ENCODE measurements around the gene ZNF576. TPM values are rescaled to one million over a fixed set of nuclear protein-coding genes. Genes with fewer than 3 reads are reported as not detected.
"Not testable (repeated sequence)": the region's sequence is repeated elsewhere in the genome, so short reads cannot be mapped to it uniquely, and the experiment has no call there.

ZNF576 gene
- total RNA-seq, 2 donors from 2014 or later: 7.9 to 11.1 TPM

- no peak for ATAC-seq
- H3K36me3 Mint-ChIP-seq (ENCODE audit: low read depth): peaks cover 6% of the 10 kb centered on the region
Observed at GRCh38 chr19:43634068-43634467, 37.7 kb downstream of the ZNF576 start.

GRCh38 chr19:43634506-43634871 lies 38.1 kb downstream of the ZNF576 start:
- peaks cover 31% of the 10 kb centered on the region for H3K27me3 Mint-ChIP-seq
- ATAC-seq: no peak
- H3K36me3 Mint-ChIP-seq (ENCODE audit: low read depth): peaks cover 8% of the 10 kb centered on the region
- no peaks in the 10 kb centered on the region for H3K9me3 ChIP-seq (ENCODE audit: control insufficient read depth, low read length, poor library complexity, severe bottlenecking)
- H3K27ac Mint-ChIP-seq: no peak overlapping the region
- H3K4me1 Mint-ChIP-seq: peaks cover 10% of the 10 kb centered on the region
- H3K4me3 Mint-ChIP-seq: no peak overlapping the region
- DNase-seq: no peak

More at GRCh38 chr19:43634068-43634467, 37.7 kb downstream of the ZNF576 start:
- DNase-seq: no peak
- H3K9me3 ChIP-seq (ENCODE audit: control insufficient read depth, low read length, poor library complexity, severe bottlenecking): no peaks in the 10 kb centered on the region
- H3K4me1 Mint-ChIP-seq: peaks cover 8% of the 10 kb centered on the region
- H3K27me3 Mint-ChIP-seq: peaks cover 28% of the 10 kb centered on the region
- no peak overlapping the region for H3K27ac Mint-ChIP-seq
- H3K4me3 Mint-ChIP-seq: no peak overlapping the region

- Mint-ChIP-seq H3K4me3 (no peak overlapping the region), H3K27ac (no peak overlapping the region), H3K36me3 (ENCODE audit: low read depth) (peaks cover 8% of the 10 kb centered on the region), H3K4me1 (peaks cover 10% of the 10 kb centered on the region), H3K27me3 (peaks cover 31% of the 10 kb centered on the region)
- DNase-seq (no peak), ATAC-seq (no peak)
- H3K9me3 ChIP-seq (ENCODE audit: control insufficient read depth, low read length, poor library complexity, severe bottlenecking): no peaks in the 10 kb centered on the region
Observed at GRCh38 chr19:43634872-43635560, 38.6 kb downstream of the ZNF576 start.

- not testable (repeated sequence) for ATAC-seq; DNase-seq; H3K4me3 Mint-ChIP-seq; H3K27ac Mint-ChIP-seq; H3K9me3 ChIP-seq (ENCODE audit: control insufficient read depth, low read length, poor library complexity, severe bottlenecking); H3K36me3 Mint-ChIP-seq (ENCODE audit: low read depth)
- H3K27me3 Mint-ChIP-seq: peaks cover 31% of the 10 kb centered on the region
- peaks cover 12% of the 10 kb centered on the region for H3K4me1 Mint-ChIP-seq
Observed at GRCh38 chr19:43635561-43635940, 39.2 kb downstream of the ZNF576 start.

- H3K27ac Mint-ChIP-seq: no peak overlapping the region
- no peak overlapping the region for H3K4me3 Mint-ChIP-seq
- H3K4me1 Mint-ChIP-seq: peaks cover 14% of the 10 kb centered on the region
- DNase-seq: no peak
- H3K9me3 ChIP-seq (ENCODE audit: control insufficient read depth, low read length, poor library complexity, severe bottlenecking): no peaks in the 10 kb centered on the region
- ATAC-seq: no peak
- H3K36me3 Mint-ChIP-seq (ENCODE audit: low read depth): peaks cover 8% of the 10 kb centered on the region
- peaks cover 32% of the 10 kb centered on the region for H3K27me3 Mint-ChIP-seq
Observed at GRCh38 chr19:43636121-43636683, 39.8 kb downstream of the ZNF576 start.

GRCh38 chr19:43638214-43638994 lies 42.0 kb downstream of the ZNF576 start:
- DNase-seq (no peak), ATAC-seq (no peak)
- H3K9me3 ChIP-seq (ENCODE audit: control insufficient read depth, low read length, poor library complexity, severe bottlenecking): no peaks in the 10 kb centered on the region
- H3K27ac Mint-ChIP-seq: peak overlapping the region; percentile 53
- peaks cover 30% of the 10 kb centered on the region for H3K27me3 Mint-ChIP-seq
- peaks cover 5% of the 10 kb centered on the region for H3K36me3 Mint-ChIP-seq (ENCODE audit: low read depth)
- H3K4me1 Mint-ChIP-seq: peaks cover 16% of the 10 kb centered on the region
- peak overlapping the region; percentile 95 for H3K4me3 Mint-ChIP-seq

- peaks cover 5% of the 10 kb centered on the region for H3K36me3 Mint-ChIP-seq (ENCODE audit: low read depth)
- DNase-seq (no peak), ATAC-seq (no peak)
- H3K4me1 Mint-ChIP-seq: peaks cover 16% of the 10 kb centered on the region
- H3K27me3 Mint-ChIP-seq: peaks cover 30% of the 10 kb centered on the region
- peak overlapping the region; percentile 95 for H3K4me3 Mint-ChIP-seq
- H3K27ac Mint-ChIP-seq: peak overlapping the region; percentile 53
- no peaks in the 10 kb centered on the region for H3K9me3 ChIP-seq (ENCODE audit: control insufficient read depth, low read length, poor library complexity, severe bottlenecking)
Observed at GRCh38 chr19:43638995-43639518, 42.7 kb downstream of the ZNF576 start.

- peaks cover 30% of the 10 kb centered on the region for H3K27me3 Mint-ChIP-seq
- peak; percentile 27 to 63 (median 57) for DNase-seq
- H3K27ac Mint-ChIP-seq: peak within 1 kb of the TSS; percentile 82
- peaks cover 5% of the 10 kb centered on the region for H3K36me3 Mint-ChIP-seq (ENCODE audit: low read depth)
- ATAC-seq: peak; percentile 86
- H3K4me3 Mint-ChIP-seq: peak within 1 kb of the TSS; percentile 95
- peaks cover 16% of the 10 kb centered on the region for H3K4me1 Mint-ChIP-seq
- no peaks in the 10 kb centered on the region for H3K9me3 ChIP-seq (ENCODE audit: control insufficient read depth, low read length, poor library complexity, severe bottlenecking)
Observed at GRCh38 chr19:43639519-43640423, 43.4 kb downstream of the ZNF576 start, which contains the start of gene CADM4. CADM4 (minus strand) TSS chr19:43639850; CDS start chr19:43639790, 60 bp downstream.

- Mint-ChIP-seq H3K27ac (peak overlapping the region; percentile 82), H3K4me3 (peak overlapping the region; percentile 90), H3K4me1 (peaks cover 16% of the 10 kb centered on the region), H3K36me3 (ENCODE audit: low read depth) (peaks cover 5% of the 10 kb centered on the region), H3K27me3 (peaks cover 30% of the 10 kb centered on the region)
- ATAC-seq (no peak), DNase-seq (no peak)
- H3K9me3 ChIP-seq (ENCODE audit: control insufficient read depth, low read length, poor library complexity, severe bottlenecking): no peaks in the 10 kb centered on the region
Observed at GRCh38 chr19:43640424-43640757, 44.0 kb downstream of the ZNF576 start.

GRCh38 chr19:43641333-43641732 lies 44.9 kb downstream of the ZNF576 start:
- Mint-ChIP-seq H3K36me3 (ENCODE audit: low read depth) (peaks cover 5% of the 10 kb centered on the region), H3K4me3 (peak overlapping the region; percentile 90), H3K27ac (peak overlapping the region; percentile 82), H3K27me3 (peaks cover 26% of the 10 kb centered on the region), H3K4me1 (peaks cover 16% of the 10 kb centered on the region)
- no peaks in the 10 kb centered on the region for H3K9me3 ChIP-seq (ENCODE audit: control insufficient read depth, low read length, poor library complexity, severe bottlenecking)
- ATAC-seq: no peak
- DNase-seq: no peak

- no peak for ATAC-seq
- H3K27me3 Mint-ChIP-seq: peaks cover 21% of the 10 kb centered on the region
- DNase-seq: no peak
- no peaks in the 10 kb centered on the region for H3K9me3 ChIP-seq (ENCODE audit: control insufficient read depth, low read length, poor library complexity, severe bottlenecking)
- peaks cover 5% of the 10 kb centered on the region for H3K36me3 Mint-ChIP-seq (ENCODE audit: low read depth)
- H3K4me1 Mint-ChIP-seq: peaks cover 16% of the 10 kb centered on the region
- H3K4me3 Mint-ChIP-seq: no peak overlapping the region
- H3K27ac Mint-ChIP-seq: no peak overlapping the region
Observed at GRCh38 chr19:43642531-43642930, 46.1 kb downstream of the ZNF576 start.

- Mint-ChIP-seq H3K4me3 (no peak overlapping the region), H3K36me3 (ENCODE audit: low read depth) (peaks cover 9% of the 10 kb centered on the region), H3K4me1 (peaks cover 16% of the 10 kb centered on the region), H3K27ac (no peak overlapping the region), H3K27me3 (peaks cover 16% of the 10 kb centered on the region)
- ATAC-seq (no peak), DNase-seq (no peak)
- H3K9me3 ChIP-seq (ENCODE audit: control insufficient read depth, low read length, poor library complexity, severe bottlenecking): no peaks in the 10 kb centered on the region
Observed at GRCh38 chr19:43643326-43643725, 46.9 kb downstream of the ZNF576 start.

All from T-helper 17 cell (primary cell).